GM23338 (cell line): Measurements from ENCODE around the gene CASP5. TPM values are rescaled to one million over a fixed set of nuclear protein-coding genes. Genes with fewer than 3 reads are reported as not detected.

ENCODE experiments used
- ATAC-seq: fragments of 200-7000 bp; cut with Tn5 transposase; 3 replicates; pipeline ENCODE4 v1.9.1; 2020
- DNase-seq: peaks from one replicate; pipeline ENCODE4 v3.0.0-alpha.2; 2015; ENCODE audit warnings: low spot score
- H2AFZ ChIP-seq: fragments of 200-600 bp; sonication (generic); 2 replicates; pipeline ENCODE4 v1.8.0; 2016; ENCODE audit warnings: antibody characterized with exemption, mild to moderate bottlenecking, moderate library complexity
- H3F3A ChIP-seq: fragments of 200-600 bp; sonication (generic); replicated peaks from 2 replicates; pipeline ENCODE4 v1.8.0; 2017; ENCODE audit warnings: antibody characterized with exemption, mixed run types, low read depth
- H3K27ac ChIP-seq: fragments of 200-600 bp; sonication (generic); 2 replicates; pipeline ENCODE4 v1.6.1; 2016; ENCODE audit warnings: low read depth
- H3K27me3 ChIP-seq: fragments of 200-600 bp; sonication (generic); 2 replicates; pipeline ENCODE4 v1.8.0; 2016; ENCODE audit warnings: mild to moderate bottlenecking, mixed run types, moderate library complexity; ENCODE audit not compliant: insufficient read depth
- H3K36me3 ChIP-seq: fragments of 200-600 bp; sonication (generic); 2 replicates; pipeline ENCODE4 v1.8.0; 2016; ENCODE audit warnings: mild to moderate bottlenecking; ENCODE audit not compliant: insufficient read depth
- H3K4me1 ChIP-seq: fragments of 200-600 bp; sonication (generic); 2 replicates; pipeline ENCODE4 v1.8.0; 2016; ENCODE audit warnings: mild to moderate bottlenecking, moderate library complexity; ENCODE audit not compliant: insufficient read depth
- H3K4me2 ChIP-seq: fragments of 200-600 bp; sonication (generic); 2 replicates; pipeline ENCODE4 v1.7.1; 2017; ENCODE audit warnings: mixed run types
- H3K4me3 ChIP-seq: fragments of 200-600 bp; sonication (generic); 2 replicates; pipeline ENCODE4 v1.6.1; 2016; ENCODE audit warnings: mixed run types
- H3K79me2 ChIP-seq: fragments of 200-600 bp; sonication (generic); replicated peaks from 2 replicates; pipeline ENCODE4 v1.8.0; 2017; ENCODE audit warnings: mild to moderate bottlenecking; ENCODE audit not compliant: insufficient read depth
- H3K9me2 ChIP-seq: fragments of 200-600 bp; sonication (generic); 2 replicates; pipeline ENCODE4 v1.8.0; 2017; ENCODE audit not compliant: insufficient read depth
- H4K20me1 ChIP-seq: fragments of 200-600 bp; sonication (generic); replicated peaks from 2 replicates; pipeline ENCODE4 v1.8.0; 2017; ENCODE audit warnings: mild to moderate bottlenecking; ENCODE audit not compliant: insufficient read depth
- H3K27ac Mint-ChIP-seq: 2 replicates; pipeline ENCODE4 v1.8.0; 2020; ENCODE audit warnings: inconsistent platforms, mild to moderate bottlenecking, moderate library complexity, mixed read lengths
- H3K27me3 Mint-ChIP-seq: 3 replicates; pipeline ENCODE4 v1.8.0; 2022; ENCODE audit warnings: low read depth, mild to moderate bottlenecking, moderate library complexity, mixed read lengths, inconsistent platforms; ENCODE audit not compliant: insufficient read depth, poor library complexity
- H3K36me3 Mint-ChIP-seq: 3 replicates; pipeline ENCODE4 v1.8.0; 2021; ENCODE audit warnings: low read depth, mild to moderate bottlenecking, inconsistent platforms, moderate library complexity, mixed read lengths
- H3K4me1 Mint-ChIP-seq: 3 replicates; pipeline ENCODE4 v1.8.0; 2020; ENCODE audit warnings: mild to moderate bottlenecking, inconsistent platforms, mixed read lengths
- H3K4me3 Mint-ChIP-seq: 3 replicates; pipeline ENCODE4 v1.8.0; 2021; ENCODE audit warnings: moderate library complexity, mild to moderate bottlenecking, inconsistent platforms, mixed read lengths
- H3K9me3 Mint-ChIP-seq: 3 replicates; pipeline ENCODE4 v1.8.0; 2020; ENCODE audit warnings: moderate library complexity, mild to moderate bottlenecking, inconsistent platforms, mixed read lengths
- CREB1 ChIP-seq: fragments of 250-450 bp; sonication (Bioruptor Pico); IDR thresholded peaks from 2 replicates; pipeline ENCODE4 v1.5.0; 2020; ENCODE audit warnings: low read depth, mild to moderate bottlenecking, moderate library complexity
- EZH2 ChIP-seq: fragments of 200-600 bp; sonication (generic); IDR thresholded peaks from one replicate; pipeline ENCODE4 v1.8.0; 2017; ENCODE audit warnings: antibody characterized with exemption, mild to moderate bottlenecking, low read depth; ENCODE audit not compliant: unreplicated experiment
- NANOG ChIP-seq: IDR thresholded peaks from 2 replicates; pipeline ENCODE4 v1.6.1; 2016; ENCODE audit warnings: antibody characterized with exemption, borderline replicate concordance
- POLR2AphosphoS5 ChIP-seq: IDR thresholded peaks from 2 replicates; pipeline ENCODE4 v1.6.1; 2016; ENCODE audit warnings: antibody characterized with exemption, low read depth
- REST ChIP-seq: IDR thresholded peaks from one replicate; pipeline ENCODE4 v1.6.1; 2018; ENCODE audit warnings: antibody characterized with exemption; ENCODE audit not compliant: unreplicated experiment
- ZNF114 ChIP-seq: fragments of 250-450 bp; sonication (Bioruptor Pico); IDR thresholded peaks from 2 replicates; pipeline ENCODE4 v1.5.0; 2020; ENCODE audit warnings: mild to moderate bottlenecking, moderate library complexity
- ZNF331 ChIP-seq: fragments of 250-450 bp; sonication (Bioruptor Pico); IDR thresholded peaks from 2 replicates; pipeline ENCODE4 v1.5.0; 2020; ENCODE audit warnings: low read depth, mild to moderate bottlenecking, moderate library complexity
- ZNF462 ChIP-seq: fragments of 250-450 bp; sonication (Bioruptor Pico); IDR thresholded peaks from 2 replicates; pipeline ENCODE4 v1.5.0; 2020; ENCODE audit warnings: mild to moderate bottlenecking, moderate library complexity
- polyA plus RNA-seq: library from polyadenylated mRNA; unstranded; fragments of >200 nt; fragmentation: Nextera tagmentation; extraction: Ambion mirVana; gene quantifications from 2 replicates; pipeline ENCODE4 v1.2.1, GENCODE V29; 2016
- total RNA-seq: library from RNA; depleted of rRNA; stranded (reverse); fragments of >200 nt; shearing (Covaris generic); gene quantifications from 2 replicates; pipeline ENCODE4 v1.2.3, GENCODE V29; 2014

Gene CASP5
- total and polyA plus RNA-seq, 2 experiments from 2014 or later = not detected

DNA sequence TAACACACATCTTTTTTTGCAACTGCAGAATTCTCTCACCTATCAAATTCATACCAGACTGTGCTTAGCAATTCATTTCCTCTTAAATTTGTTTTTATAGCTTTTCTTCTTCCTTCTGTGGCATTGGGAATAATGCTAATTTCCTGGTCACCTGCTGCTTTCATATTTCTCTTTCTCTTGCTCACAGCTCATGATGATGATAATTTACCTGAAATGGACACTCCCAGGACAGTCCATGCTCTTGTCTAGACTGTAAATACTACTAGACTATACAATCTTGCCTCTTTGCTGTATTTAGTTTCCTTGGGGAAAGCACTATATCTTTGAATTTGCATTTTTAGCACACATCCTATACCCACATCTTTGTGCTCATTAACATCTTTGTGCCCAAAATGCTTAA is 15.5 kb downstream of the CASP5 start (continued):
- TF ChIP-seq ZNF462 = no peak
- TF ChIP-seq ZNF114 (CRISPR knock-in tag) = no peak

DNA sequence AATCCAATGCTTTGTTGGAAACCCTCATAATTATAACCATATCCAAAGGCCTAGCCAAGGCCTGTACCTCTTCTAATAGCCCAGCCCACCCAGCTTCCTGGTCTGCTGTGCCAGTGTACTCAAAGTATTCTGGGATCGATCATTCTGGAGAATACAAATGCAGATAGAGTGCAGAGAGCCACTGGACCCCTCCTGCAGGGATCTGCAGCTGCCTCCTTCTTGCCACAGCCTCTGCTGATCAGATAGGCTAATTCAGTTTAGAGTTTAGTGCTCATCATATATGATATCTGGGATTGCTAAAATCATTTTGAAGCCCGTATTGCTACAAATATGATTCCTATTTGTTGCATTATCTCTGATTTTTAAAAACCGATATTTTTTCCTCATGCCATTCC is 17.5 kb downstream of the CASP5 start:
- peaks cover 5% of the 10 kb centered on the region; the same call in 1 of the 3 replicates for H3K36me3 Mint-ChIP-seq
- Histone ChIP-seq H3K36me3 (no peaks in the 10 kb centered on the region), H3K4me1 (no peaks in the 10 kb centered on the region), H3K27ac (no peak overlapping the region), H4K20me1 (no peaks in the 10 kb centered on the region), H2AFZ (no peak overlapping the region), H3K4me2 (no peak overlapping the region), H3K4me3 (no peak overlapping the region), H3K27me3 (no peaks in the 10 kb centered on the region), H3K9me2 (no peaks in the 10 kb centered on the region), H3F3A (no peaks in the 10 kb centered on the region), H3K79me2 (no peaks in the 10 kb centered on the region)
- DNase-seq = no peak
- H3K4me1 Mint-ChIP-seq = no peaks in the 10 kb centered on the region
- no peak overlapping the region for H3K4me3 Mint-ChIP-seq
- peaks cover 4% of the 10 kb centered on the region for H3K27me3 Mint-ChIP-seq
- no peak overlapping the region for H3K27ac Mint-ChIP-seq
- ATAC-seq = no peak
- no peaks in the 10 kb centered on the region for H3K9me3 Mint-ChIP-seq
- TF ChIP-seq REST (no peak), CREB1 (no peak), POLR2AphosphoS5 (no peak), NANOG (no peak), ZNF331 (no peak), EZH2 (no peak)
